MM.1S (cell line): ENCODE results near the gene TBC1D14.

Source experiments
- EZH2 ChIP-seq: fragments of 300-600 bp; sonication (generic); optimal IDR thresholded peaks from 2 replicates; pipeline ENCODE3; 2017; ENCODE audit warnings: low read depth, mild to moderate bottlenecking, antibody characterized with exemption, low read length, mixed read lengths
- EZH2phosphoT487 ChIP-seq: fragments of 300-600 bp; sonication (generic); IDR thresholded peaks from 2 replicates; pipeline ENCODE4 v1.6.1; 2018; ENCODE audit warnings: antibody characterized with exemption, low read length
- TF ChIP-seq, protein P1 (sequence below): fragments of 300-600 bp; sonication (generic); IDR thresholded peaks from 2 replicates; pipeline ENCODE4 v1.5.1; 2016; ENCODE audit warnings: antibody characterized with exemption, low read length, mixed read lengths

DNA sequence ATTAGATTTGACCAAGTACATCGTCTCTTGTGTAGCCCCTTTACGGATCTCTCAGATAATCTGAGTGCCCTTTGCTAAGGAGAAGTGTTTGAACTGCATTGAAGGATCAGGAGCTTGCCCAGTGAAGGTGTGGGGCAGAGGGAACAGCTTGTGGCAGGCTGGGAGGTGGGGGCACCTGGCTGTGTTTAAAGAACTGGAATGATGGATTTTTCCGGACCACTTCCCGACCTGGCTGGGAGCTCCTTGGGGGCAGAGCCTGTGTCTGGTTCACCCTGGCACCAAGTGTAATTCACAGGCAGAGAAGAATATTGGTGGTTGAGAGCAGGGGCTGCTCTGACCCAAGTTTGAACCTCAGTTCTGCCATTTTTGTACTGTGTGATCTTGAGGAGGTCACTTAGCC is 18.5 kb downstream of the TBC1D14 start:
- TF ChIP-seq, protein P1, sequence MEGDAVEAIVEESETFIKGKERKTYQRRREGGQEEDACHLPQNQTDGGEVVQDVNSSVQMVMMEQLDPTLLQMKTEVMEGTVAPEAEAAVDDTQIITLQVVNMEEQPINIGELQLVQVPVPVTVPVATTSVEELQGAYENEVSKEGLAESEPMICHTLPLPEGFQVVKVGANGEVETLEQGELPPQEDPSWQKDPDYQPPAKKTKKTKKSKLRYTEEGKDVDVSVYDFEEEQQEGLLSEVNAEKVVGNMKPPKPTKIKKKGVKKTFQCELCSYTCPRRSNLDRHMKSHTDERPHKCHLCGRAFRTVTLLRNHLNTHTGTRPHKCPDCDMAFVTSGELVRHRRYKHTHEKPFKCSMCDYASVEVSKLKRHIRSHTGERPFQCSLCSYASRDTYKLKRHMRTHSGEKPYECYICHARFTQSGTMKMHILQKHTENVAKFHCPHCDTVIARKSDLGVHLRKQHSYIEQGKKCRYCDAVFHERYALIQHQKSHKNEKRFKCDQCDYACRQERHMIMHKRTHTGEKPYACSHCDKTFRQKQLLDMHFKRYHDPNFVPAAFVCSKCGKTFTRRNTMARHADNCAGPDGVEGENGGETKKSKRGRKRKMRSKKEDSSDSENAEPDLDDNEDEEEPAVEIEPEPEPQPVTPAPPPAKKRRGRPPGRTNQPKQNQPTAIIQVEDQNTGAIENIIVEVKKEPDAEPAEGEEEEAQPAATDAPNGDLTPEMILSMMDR: no peak
- no peak for TF ChIP-seq EZH2phosphoT487
- TF ChIP-seq EZH2: no peak
